HG03196 (cell line): ENCODE data around the gene EEF1AKMT4.

ENCODE experiments used
- ATAC-seq: cut with Tn5 transposase; IDR thresholded peaks from one replicate; pipeline ENCODE4 v1.9.1; 2021; ENCODE audit not compliant: unreplicated experiment

The EEF1AKMT4 gene

GRCh38 chr3:184298759-184299487 lies 49.5 kb downstream of the EEF1AKMT4 start, which contains the start of gene PSMD2:
Gene PSMD2 (plus strand): TSS chr3:184299241. CDS start chr3:184299267, 26 bp downstream.
- peak; percentile 89 for ATAC-seq

DNA sequence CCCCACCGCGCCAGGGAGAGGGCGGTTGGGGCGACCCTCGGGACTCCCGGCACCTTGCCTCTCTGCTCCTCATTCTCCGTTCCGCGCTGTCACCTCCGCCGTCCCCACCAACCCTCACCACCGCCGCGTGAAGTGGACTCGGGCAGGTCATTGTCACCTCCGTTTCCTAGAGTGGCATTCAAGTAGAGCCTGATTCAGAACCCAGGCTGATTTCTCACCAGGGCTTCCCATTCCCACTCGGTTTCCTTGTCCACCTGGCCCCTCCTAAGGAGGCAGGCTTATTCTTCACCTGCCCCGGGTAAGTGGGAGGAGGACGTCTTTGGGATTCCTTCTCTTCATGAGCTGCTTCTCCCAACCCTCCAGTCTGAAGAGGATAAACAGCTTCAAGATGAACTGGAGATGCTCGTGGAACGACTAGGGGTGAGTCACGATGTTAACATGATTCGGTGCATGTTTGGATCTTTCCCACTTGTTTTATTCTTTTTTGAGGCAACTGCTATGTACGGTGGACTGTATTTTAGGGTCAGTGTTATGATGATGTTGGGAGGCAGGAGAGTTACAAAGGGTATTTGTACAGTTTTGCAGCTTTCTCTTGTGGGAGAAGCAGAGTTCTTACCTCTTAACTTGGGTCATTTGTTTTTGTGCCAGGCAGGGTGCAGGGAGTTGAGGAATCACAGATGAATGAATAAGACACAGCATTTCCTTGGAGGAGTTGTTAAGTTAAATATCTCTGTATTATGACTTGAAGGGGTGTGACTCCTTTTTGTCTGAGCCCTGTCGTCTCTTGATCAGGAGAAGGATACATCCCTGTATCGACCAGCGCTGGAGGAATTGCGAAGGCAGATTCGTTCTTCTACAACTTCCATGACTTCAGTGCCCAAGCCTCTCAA lies 50.3 kb downstream of the EEF1AKMT4 start:
- ATAC-seq: no peak

DNA sequence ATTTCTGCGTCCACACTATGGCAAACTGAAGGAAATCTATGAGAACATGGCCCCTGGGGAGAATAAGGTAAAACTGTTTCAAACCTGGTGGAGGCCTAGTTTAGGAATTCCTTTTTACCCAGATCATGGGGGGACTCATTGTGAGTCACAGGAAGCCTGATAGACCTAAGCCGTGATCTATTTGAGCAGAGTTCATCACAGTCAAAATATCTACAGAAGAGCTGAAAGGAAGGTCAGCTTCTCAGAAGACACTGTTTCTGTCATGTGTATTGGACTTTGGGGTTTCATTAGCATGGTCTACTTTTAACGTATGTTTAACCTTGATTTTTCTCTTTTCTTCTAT lies 50.9 kb downstream of the EEF1AKMT4 start:
- no peak for ATAC-seq

GRCh38 chr3:184305577-184305976 lies 56.1 kb downstream of the EEF1AKMT4 start:
- ATAC-seq: no peak

DNA sequence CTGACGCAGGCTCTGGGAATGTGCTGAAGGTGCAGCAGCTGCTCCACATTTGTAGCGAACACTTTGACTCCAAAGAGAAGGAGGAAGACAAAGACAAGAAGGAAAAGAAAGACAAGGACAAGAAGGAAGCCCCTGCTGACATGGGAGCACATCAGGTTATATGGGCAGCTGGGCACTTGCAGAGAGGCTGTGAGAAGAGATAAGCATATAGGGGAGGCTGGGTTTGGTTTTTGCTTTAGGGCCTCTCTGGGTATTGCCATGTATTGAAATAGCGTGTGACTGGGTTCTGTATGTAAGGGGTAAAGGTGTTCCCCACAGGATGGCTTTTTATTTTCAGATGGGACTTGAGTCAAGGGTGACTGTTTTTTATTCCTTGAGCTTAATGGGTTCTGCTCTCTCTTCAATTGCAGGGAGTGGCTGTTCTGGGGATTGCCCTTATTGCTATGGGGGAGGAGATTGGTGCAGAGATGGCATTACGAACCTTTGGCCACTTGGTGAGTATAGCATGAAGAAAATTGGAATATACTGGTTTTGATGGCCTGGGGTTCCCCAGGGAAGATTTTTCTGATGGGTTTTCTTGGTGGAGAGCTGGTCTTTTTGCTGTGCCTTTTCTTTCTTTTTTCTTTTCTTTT lies 57.0 kb downstream of the EEF1AKMT4 start:
- ATAC-seq: no peak

DNA sequence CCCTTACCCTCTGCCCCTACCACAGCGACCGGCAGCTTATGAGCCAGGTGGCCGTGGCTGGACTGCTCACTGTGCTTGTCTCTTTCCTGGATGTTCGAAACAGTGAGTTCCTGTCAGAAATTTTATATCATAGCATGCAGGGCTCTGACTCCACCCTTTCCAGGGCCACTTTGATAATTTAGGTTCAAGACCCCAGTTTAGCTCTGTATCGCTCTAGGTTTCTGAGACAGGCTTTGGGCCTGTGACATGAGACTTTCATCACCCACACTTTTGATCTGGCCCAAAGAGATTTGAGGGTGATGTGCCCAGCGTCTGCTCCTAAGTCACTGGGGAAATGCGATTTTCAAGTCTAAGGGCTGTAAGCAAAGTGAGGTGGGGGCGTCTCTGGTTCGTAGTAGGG lies 58.4 kb downstream of the EEF1AKMT4 start:
- ATAC-seq: no peak
